ENCODE measurements around the gene PIM1. TPM values are rescaled to one million over a fixed set of nuclear protein-coding genes. Genes with fewer than 3 reads are reported as not detected.

PIM1 gene
- total and polyA plus RNA-seq, 9 of the 15 experiments (the other 6 are each of a cell fraction or from before 2014, with no cell fraction given): 19.0 to 789 (median 212) TPM

GRCh38 chr6:37176268-37177076 is 6.5 kb downstream of the PIM1 start (continued):
- no peak for TF ChIP-seq RFX1 (IDR thresholded peaks at IDR 0.05)

GRCh38 chr6:37177077-37177934 is 7.4 kb downstream of the PIM1 start:
- CTCF ChIA-PET (ENCODE audit: low intra/inter-chr PET ratio): interaction anchor here (0.6 to 1.1 kb wide), 2 partner anchors 31 to 313 kb away, joined by 3 to 4 read pairs; no protein-coding TSS in a partner anchor
- intact Hi-C loops (cut with micrococcal nuclease) (loop anchor here (1.0 to 2.0 kb wide), 3 partner anchors 31 to 137 kb away; no protein-coding TSS in a partner anchor), in situ Hi-C loops (cut with MboI) (loop anchor here (10.0 kb wide), 1 partner anchor 153 kb away; no protein-coding TSS in a partner anchor)
- H3K36me3 ChIP-seq (ENCODE audit: control insufficient read depth, insufficient read depth, low read length): peaks cover 49% of the 10 kb centered on the region
- DNase-seq (ENCODE audit: extremely low read depth in 1 of 4, low spot score in 3 of 4) (peak; percentile 41 to 83 (median 62)), FAIRE-seq (no peak), ATAC-seq (peak; percentile 59)
- H3K27me3 ChIP-seq (ENCODE audit: control insufficient read depth in 2 of 2, insufficient read depth in 2 of 2, low read length in 2 of 2): no peaks in the 10 kb centered on the region
- peaks cover 32 to 52% of the 10 kb centered on the region in 2 experiments for H3K4me1 ChIP-seq (replicated peaks in 1 of 2; ENCODE audit: control insufficient read depth in 2 of 2, insufficient read depth in 2 of 2, low read length in 2 of 2)
- H3K9me3 ChIP-seq (replicated peaks; ENCODE audit: control insufficient read depth, insufficient read depth, low read depth, low read length): no peaks in the 10 kb centered on the region; the same call in 1 of the 2 replicates
- H3K27ac ChIP-seq (ENCODE audit: extremely low read depth, low read depth, low read length): peak overlapping the region; percentile 82
- no TSS peak for BruUV-seq (replicated peaks)
- POLR2A ChIA-PET: interaction anchor here (0.6 to 9.3 kb wide), 22 partner anchors 10 to 179 kb away, joined by 3 to 128 read pairs (median 4); no protein-coding TSS in a partner anchor
- WGBS (ENCODE audit: insufficient coverage, low coverage, missing lambda C conversion rate): 3% methylated on average over 10 of the region's 10 CpGs
- H2AFZ ChIP-seq (ENCODE audit: low read depth, low read length): peak overlapping the region; percentile 3; the same call in 1 of the 2 replicates
- peaks cover 8% of the 10 kb centered on the region; the same call in 1 of the 2 replicates for H4K20me1 ChIP-seq (replicated peaks; ENCODE audit: control insufficient read depth, insufficient read depth, low read length)
- H3K79me2 ChIP-seq (ENCODE audit: control insufficient read depth, insufficient read depth, low read length): peaks cover 60% of the 10 kb centered on the region
- H3K9me1 ChIP-seq (ENCODE audit: control insufficient read depth, insufficient read depth, low read length): no peaks in the 10 kb centered on the region
- H3K4me2 ChIP-seq (ENCODE audit: insufficient read depth, low read length): peak overlapping the region; percentile 87
- H3K4me3 ChIP-seq: no peak overlapping the region
- H3K9ac ChIP-seq (ENCODE audit: insufficient read depth in 1 of 2, low read depth in 2 of 2, low read length in 2 of 2): peak overlapping the region; percentile 46 to 87; a peak in 3 of 4 replicates
- TF ChIP-seq DMBX1 (CRISPR knock-in tag; IDR thresholded peaks at IDR 0.05; ENCODE audit: borderline replicate concordance) (peak; percentile 60; the same call in 1 of the 2 replicates), ZBED1 (IDR thresholded peaks at IDR 0.05) (peak; percentile 78; the same call in 1 of the 2 replicates), HOXB6 (CRISPR knock-in tag; IDR thresholded peaks at IDR 0.05; ENCODE audit: borderline replicate concordance) (0 out of 2 replicates have a peak, but pooled peaks have one; percentile 11), ZBTB34 (CRISPR knock-in tag; IDR thresholded peaks at IDR 0.05) (no peak), NONO (IDR thresholded peaks at IDR 0.05; ENCODE audit: low read depth in 2 of 2, low read length in 1 of 2) (no peak), BCLAF1 (IDR thresholded peaks at IDR 0.05; ENCODE audit: borderline replicate concordance in 1 of 2, control insufficient read depth in 1 of 2, low read depth in 2 of 2, low read length in 1 of 2) (no peak), ZNF274 (IDR thresholded peaks at IDR 0.05; ENCODE audit: borderline replicate concordance, low read depth, low read length) (no peak), MAFG (tag; conservative IDR thresholded peaks at IDR 0.05) (no peak), ZNF695 (CRISPR knock-in tag; IDR thresholded peaks at IDR 0.05) (peak; percentile 88; the same call in 1 of the 2 replicates), ZFX (CRISPR knock-in tag; IDR thresholded peaks at IDR 0.05) (no peak; the same call in 1 of the 2 replicates), NCOA4 (IDR thresholded peaks at IDR 0.05; ENCODE audit: partially characterized antibody) (no peak)
